Hepatocyte (in vitro differentiated cells): ENCODE results near the gene MASP1.

ENCODE experiments used
- CTCF ChIP-seq: fragments of 200-600 bp; sonication (generic); IDR thresholded peaks from 2 replicates; pipeline ENCODE4 v1.5.1; 2016; ENCODE audit warnings: antibody characterized with exemption, mild to moderate bottlenecking; ENCODE audit not compliant: poor library complexity
- EZH2 ChIP-seq: fragments of 200-600 bp; sonication (generic); IDR thresholded peaks from 2 replicates; pipeline ENCODE4 v1.6.1; 2016; ENCODE audit warnings: antibody characterized with exemption, mild to moderate bottlenecking, borderline replicate concordance
- EZH2phosphoT487 ChIP-seq: fragments of 200-600 bp; sonication (generic); IDR thresholded peaks from one replicate; pipeline ENCODE4 v1.6.1; 2018; ENCODE audit warnings: antibody characterized with exemption, mild to moderate bottlenecking, low read depth, moderate library complexity; ENCODE audit not compliant: unreplicated experiment, severe bottlenecking

GRCh38 chr3:187340578-187340977, 49.0 kb upstream of the MASP1 start:
- TF ChIP-seq EZH2phosphoT487 (no peak), EZH2 (no peak), CTCF (no peak)
